Kasumi-1 (cell line): ENCODE results near the gene FMNL1.

Experiments used
- DNase-seq, 2 experiments: peaks; one replicate each; lab custom pipeline; 2025; lab: John Stamatoyannopoulos, UW

Gene FMNL1

GRCh38 chr17:45223539-45224528 is 2.1 kb downstream of the FMNL1 start:
- DNase-seq = no peak

DNA sequence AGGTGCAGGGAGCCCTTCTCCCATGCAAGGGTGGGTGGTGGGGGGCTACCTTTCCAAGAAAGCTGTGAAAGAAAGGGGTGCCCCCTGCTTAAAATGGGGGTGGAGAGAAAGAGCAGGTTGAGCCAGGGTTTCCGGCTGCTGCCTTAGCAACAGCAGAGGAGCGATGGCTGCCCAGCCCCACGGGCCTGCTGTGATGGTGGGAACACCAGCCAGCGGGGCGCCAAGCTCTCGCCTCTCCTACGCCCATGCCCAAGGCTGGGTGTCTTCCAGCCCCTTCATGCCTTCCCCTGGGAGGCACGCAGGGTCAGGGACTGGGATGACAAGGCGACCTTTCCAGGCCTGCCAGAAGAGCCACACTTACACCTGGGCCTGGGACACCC is 3.0 kb downstream of the FMNL1 start:
- DNase-seq = no peak

- DNase-seq = peak in 1 of 2 experiments; percentile 27
These were observed 3.5 kb downstream of the FMNL1 start for GRCh38 chr17:45225051-45225700.

DNA sequence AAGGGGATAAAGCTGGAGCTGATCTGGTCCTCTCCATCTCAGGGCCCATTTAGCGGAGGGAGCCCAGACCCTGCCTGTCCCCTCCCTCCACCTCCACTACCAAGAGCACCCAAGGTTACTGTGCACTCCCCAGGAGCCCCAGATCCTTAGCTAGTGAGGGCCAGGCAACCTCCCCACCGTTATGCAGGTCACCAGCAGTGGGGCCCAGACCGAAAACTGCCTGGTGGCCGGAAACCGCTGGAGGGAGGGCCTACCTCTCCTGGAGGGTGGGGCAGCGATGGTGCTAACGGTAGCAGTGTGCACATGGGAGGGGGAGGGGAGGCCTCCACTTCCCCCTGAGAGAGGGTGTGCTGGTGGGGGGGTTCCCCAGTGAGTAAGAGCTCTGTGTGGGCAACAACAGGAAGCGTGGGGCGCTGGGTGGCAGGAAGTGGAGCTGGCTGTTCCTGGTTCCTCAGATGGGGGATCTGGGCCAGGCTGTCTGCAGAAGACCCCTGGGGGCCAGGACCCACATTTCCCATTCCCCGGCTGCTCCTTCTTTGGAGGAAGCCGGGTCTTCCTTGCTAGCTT is 4.4 kb downstream of the FMNL1 start:
- peak; percentile 98 to 99 for DNase-seq

DNA sequence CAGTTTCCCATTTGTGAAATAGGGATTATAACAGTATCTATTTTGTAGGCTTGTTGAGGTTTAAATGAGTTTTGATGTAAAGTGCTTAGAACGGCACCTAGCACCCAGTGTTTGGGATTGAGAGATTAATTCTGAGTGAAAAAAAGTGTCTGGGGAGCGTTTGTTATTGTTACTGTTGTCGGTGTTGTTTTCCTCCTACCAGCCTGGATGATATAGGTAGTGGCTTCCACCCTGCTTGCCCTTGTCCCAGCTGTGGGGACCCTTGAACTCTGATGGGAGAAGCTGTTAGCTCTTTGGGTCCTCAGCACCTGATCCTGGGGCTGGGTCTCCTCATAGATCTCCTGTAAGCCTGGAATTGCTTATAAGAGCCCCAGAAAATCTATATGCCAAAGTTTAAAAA is 4.9 kb downstream of the FMNL1 start:
- DNase-seq = peak; percentile 50 to 76

- DNase-seq = no peak
These were observed 5.6 kb downstream of the FMNL1 start for GRCh38 chr17:45227101-45227925.

GRCh38 chr17:45227926-45228762 is 6.5 kb downstream of the FMNL1 start:
- DNase-seq = peak in 1 of 2 experiments; percentile 36

- DNase-seq = peak; percentile 94 to 99
These were observed 7.3 kb downstream of the FMNL1 start for GRCh38 chr17:45228763-45229539.

- no peak for DNase-seq
These were observed 8.2 kb downstream of the FMNL1 start for GRCh38 chr17:45229681-45230409.

GRCh38 chr17:45230410-45230786 is 8.7 kb downstream of the FMNL1 start:
- DNase-seq = no peak

- DNase-seq = no peak
These were observed 9.2 kb downstream of the FMNL1 start for GRCh38 chr17:45230787-45231480.

- DNase-seq = no peak
These were observed 9.9 kb downstream of the FMNL1 start for GRCh38 chr17:45231481-45232116.

GRCh38 chr17:45232514-45233422 is 11.1 kb downstream of the FMNL1 start:
- no peak for DNase-seq

GRCh38 chr17:45233423-45233924 is 11.8 kb downstream of the FMNL1 start:
- no peak for DNase-seq

- peak in 1 of 2 experiments; percentile 50 for DNase-seq
These were observed 13.1 kb downstream of the FMNL1 start for GRCh38 chr17:45234641-45235415.
